Mesenteric fat pad (tissue), 1 donor: ENCODE results near the gene USO1. TPM values are rescaled to one million over a fixed set of nuclear protein-coding genes. Genes with fewer than 3 reads are reported as not detected.
"Not testable (repeated sequence)": the region's sequence is repeated elsewhere in the genome, so short reads cannot be mapped to it uniquely, and the experiment has no call there.

Experiments
- DNase-seq: peaks from one replicate; pipeline ENCODE4 v3.0.0-alpha.2; 2020; ENCODE audit warnings: low spot score
- total RNA-seq: library from RNA; stranded (reverse); fragmentation: NEBNext Ultra II Directional; extraction: Animal tissue kit (Norgen Biotek cat#: 25700); gene quantifications from one replicate; pipeline ENCODE4 v1.2.1, GENCODE V29; 2021
- donor health status: DM: yes; HTN: yes; CAD: no.

The USO1 gene
- total RNA-seq, 1 donor from 2014 or later: 68.7 TPM

DNA sequence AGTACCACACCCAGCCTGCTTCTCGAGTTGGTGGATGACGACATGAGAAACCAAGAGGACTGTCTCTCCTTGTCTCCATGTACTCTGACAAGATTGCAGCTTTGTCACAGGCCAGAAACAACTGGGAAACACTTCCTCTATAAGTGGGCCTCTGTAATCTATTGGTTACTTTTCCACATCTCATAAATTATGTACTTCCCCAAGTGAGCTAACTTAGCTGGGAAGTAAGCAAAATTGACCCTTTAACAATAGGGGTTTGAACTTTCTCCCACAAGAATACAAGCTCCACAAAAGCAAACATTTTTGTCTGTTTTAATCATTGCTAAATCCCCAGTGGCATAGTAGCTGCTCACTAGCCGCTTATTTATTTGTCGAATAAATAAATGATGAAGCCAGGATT lies 14.1 kb upstream of the USO1 start:
- no peak for DNase-seq

DNA sequence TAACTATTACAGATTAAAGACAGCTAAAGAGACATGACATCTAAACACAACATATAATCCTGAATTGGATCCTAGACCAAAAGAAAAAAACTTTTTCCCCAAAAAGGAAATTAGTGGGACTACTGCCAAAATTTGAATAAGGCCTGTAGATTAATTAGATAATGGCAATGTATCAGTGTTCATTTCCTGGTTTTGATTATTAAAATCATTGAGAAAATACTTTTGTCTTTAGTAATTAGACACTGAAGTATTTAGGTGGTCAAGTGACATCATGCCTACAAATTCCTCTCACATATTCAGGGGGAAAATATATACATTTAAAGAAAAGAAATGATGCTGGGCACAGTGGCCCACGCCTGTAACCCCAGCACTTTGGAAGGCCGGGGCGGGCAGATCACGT lies 10.4 kb upstream of the USO1 start:
- DNase-seq: no peak

- no peak for DNase-seq
Observed at GRCh38 chr4:75714704-75715103, 9.7 kb upstream of the USO1 start.

- DNase-seq: no peak
Observed at GRCh38 chr4:75715105-75715799, 9.1 kb upstream of the USO1 start.

- DNase-seq: not testable (repeated sequence)
Observed at GRCh38 chr4:75716054-75716453, 8.3 kb upstream of the USO1 start.

DNA sequence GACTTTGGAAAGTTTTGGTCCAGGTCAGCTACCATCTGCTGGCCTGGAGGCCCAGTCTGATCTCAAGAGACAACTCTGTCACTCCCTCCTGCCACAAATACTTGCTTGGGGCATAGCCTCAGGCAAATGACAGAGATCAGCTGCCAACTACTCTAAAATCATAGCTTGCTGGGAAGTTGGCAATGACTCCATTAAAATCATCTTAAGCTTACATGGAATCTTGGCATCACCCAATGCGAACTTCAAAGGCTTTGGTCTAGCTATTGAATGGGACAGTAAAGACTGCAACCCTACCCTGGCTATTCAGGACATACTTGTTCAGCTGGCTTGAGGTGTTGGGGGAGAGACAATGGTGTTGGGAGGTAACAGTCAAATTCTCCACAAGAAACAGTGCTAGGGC lies 7.0 kb upstream of the USO1 start:
- no peak for DNase-seq

GRCh38 chr4:75718529-75718928 lies 5.8 kb upstream of the USO1 start:
- no peak for DNase-seq

- no peak for DNase-seq
Observed at GRCh38 chr4:75722417-75722816, 2.0 kb upstream of the USO1 start.

GRCh38 chr4:75723163-75724065 lies 963 bp upstream of the USO1 start:
- no peak for DNase-seq

GRCh38 chr4:75724867-75725724 lies 719 bp downstream of the USO1 start:
- DNase-seq: peak; percentile 92

DNA sequence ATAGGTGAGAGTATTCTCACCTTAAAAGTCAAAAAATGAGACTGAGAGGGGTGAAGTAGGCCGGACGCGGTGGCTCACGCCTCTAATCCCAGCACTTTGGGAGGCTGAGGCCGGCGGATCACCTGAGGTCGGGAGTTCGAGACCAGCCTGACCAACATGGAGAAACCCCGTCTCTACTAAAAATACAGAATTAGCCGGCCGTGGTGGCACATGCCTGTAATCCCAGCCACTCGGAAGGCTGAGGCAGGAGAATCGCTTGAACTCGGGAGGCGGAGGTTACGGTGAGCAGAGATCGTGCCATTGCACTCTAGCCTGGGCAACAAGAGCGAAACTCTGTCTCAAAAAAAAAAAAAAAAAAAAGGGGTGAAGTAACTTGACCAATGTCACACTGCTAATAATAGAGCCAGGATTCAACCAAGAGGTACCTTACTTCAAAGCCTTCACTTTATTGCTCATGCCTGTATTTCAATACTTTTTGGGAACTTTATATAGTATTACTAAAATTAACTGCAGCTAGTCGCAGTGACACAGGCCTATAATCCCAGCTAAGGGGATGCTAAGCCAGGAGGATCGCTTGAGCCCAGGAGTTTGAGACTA lies 1.7 kb downstream of the USO1 start:
- DNase-seq: not testable (repeated sequence)

GRCh38 chr4:75726577-75726976 lies 2.2 kb downstream of the USO1 start:
- DNase-seq: no peak

DNA sequence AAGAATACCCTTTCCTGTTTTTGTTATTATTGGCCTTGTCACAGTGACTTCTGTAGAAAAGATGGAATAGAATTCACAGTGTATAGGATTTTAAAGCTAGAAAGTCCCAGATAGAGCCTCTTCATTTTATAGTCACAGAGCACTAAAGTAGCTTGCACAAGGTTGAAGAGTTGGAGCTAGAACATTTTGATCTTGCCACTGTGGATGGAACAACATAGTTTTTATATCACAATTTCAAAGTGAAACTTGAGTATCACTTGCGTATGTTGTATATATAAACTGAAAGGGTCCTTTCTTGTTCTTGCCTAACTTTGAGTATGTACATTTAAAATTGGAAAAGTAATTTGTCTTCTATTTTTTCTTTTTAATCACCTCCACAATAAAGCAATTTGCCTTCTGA lies 2.7 kb downstream of the USO1 start:
- DNase-seq: no peak

DNA sequence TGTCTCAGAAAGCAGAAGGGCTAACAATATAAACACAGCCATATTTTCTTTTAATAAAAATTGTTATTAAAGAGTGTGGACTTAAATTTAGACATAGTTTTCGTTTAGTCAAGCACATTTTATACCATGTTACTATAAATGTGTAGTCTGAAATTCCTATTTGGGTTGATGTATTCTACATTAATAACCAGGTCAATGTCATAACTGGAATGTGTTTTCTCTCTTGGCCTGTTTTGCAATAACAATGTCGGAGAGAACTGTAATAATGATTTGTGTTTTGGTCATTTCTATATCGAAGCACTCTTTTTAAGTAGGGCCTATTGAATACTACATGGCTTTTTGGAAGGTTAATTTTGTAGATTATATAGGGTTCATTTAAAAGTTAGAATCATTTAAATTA lies 5.5 kb downstream of the USO1 start:
- DNase-seq: no peak

GRCh38 chr4:75733369-75733768 lies 9.0 kb downstream of the USO1 start:
- no peak for DNase-seq

DNA sequence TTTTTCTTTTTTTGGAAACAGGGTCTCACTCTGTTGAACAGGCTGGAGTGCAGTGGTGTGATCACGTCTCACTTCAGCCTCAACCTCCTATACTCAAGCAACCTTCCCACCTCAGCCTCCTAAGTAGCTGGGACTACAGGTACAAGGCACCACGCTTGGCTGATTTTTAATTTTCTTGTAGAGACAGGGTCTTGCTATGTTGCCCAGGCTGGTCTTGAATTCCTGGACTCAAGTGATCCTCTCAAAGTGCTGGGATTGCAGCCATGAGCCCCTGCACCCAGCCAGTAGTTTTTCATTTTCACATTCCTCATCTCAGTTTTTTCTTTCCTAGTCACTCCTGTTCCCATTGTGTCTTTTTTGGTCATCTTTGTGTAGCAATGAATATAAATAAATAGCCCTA lies 11.1 kb downstream of the USO1 start:
- no peak for DNase-seq

- DNase-seq: no peak
Observed at GRCh38 chr4:75736862-75737261, 12.5 kb downstream of the USO1 start.

DNA sequence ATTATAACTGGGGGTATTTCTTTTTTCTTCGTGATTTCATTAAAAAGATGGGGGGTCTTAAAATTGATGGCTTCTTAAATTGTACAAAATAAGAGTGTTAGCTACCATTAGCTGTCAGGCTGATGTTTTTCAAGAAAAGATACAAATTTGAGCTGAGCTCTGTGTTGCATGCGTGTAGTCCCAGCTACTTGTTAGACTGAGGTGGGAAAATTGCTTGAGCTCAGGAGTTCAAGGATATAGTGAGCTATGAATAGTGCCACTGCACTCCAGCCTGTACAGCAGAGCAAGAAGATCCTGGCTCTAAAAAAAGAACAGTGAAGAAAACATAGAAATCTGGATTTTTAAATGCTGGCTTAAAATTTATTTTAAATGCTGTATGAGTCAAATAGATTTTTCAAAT lies 13.0 kb downstream of the USO1 start:
- no peak for DNase-seq

DNA sequence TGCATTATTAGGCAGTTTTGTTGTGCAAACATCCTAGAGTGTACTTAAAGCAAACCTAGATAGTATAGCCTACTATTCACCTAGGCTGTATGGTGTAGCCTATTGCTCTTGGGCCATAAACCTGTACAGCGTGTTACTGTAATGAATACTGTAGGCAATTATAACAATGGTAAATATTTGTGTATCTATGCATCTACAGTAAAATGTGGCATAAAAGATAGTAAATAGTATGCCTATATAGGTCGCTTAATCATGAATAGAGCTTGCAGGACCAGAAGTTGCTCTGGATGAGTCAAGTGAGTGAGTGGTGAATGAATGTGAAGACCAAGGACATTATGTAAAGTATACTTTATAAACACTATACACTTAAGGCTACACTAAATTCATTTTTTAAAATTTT lies 16.6 kb downstream of the USO1 start:
- no peak for DNase-seq

DNA sequence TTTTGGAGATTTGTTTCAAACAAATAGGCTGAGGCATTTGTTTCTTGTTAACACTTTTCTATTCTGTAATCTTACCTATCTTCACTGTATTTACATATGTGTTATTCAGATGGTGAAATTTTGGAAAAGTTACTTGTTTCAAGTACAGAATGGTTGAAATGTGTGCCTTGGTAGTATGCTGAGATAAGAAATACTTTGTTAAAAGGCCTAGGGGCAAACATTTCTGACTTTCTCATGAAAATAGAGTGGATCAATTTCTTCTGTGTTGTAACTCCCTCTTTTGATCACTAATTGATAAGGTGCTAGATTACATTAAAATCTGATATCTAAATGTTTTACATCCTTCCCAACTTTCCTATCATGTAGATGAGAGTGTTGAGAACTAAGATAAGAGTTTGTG lies 18.1 kb downstream of the USO1 start:
- no peak for DNase-seq

GRCh38 chr4:75745161-75745560 lies 20.8 kb downstream of the USO1 start:
- no peak for DNase-seq
